Suppressor macrophage treated with lipopolysaccharide for 4 hours (primary cell): Measurements from ENCODE around the gene APC2.
"Not testable (repeated sequence)": the region's sequence is repeated elsewhere in the genome, so short reads cannot be mapped to it uniquely, and the experiment has no call there.

Experiments used
- DNase-seq: peaks from one replicate; pipeline ENCODE4 v3.0.0-alpha.2; 2020

The APC2 gene

DNA sequence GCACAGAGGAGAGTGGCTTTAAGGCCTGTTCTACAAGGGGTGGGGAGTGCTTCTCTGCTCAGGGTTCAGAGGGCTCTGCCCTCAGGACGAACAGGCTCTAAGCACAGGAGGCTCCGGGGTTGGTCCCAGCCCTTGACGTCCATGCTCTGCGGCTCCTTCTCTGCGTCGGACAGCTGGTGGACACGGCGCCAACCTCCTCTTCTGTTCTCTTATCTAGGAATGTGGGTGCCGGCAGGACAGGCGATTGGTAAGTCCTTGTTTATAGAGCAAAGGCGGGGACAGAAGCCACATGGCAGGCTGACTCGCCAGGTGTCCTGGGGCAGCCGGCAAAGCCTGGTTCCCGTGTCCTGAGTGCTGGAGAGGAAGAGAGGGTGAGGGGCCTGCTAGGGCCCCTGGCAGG lies 20.2 kb upstream of the APC2 start:
- no peak for DNase-seq

DNA sequence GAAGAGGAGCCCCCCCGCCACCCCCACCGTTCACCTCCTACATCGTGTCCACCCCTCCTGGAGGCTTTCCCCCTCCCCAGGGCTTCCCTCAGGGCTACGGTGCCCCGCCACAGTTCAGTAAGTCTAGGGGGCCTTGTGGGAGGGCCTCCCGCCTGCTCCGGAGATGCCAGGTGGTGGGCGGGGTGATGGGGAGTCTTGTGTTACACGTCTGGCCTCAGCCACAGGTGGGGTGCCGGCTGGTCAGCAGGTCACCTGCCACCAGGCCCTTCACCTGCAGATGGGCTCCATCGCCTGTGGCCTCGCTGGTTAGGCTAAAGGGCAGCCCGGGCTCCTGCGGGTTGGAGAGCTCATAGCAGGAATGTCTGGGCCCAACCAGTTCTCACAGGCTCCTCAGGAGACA lies 19.7 kb upstream of the APC2 start:
- no peak for DNase-seq

- DNase-seq = no peak
Measured at GRCh38 chr19:1431759-1432506, 18.0 kb upstream of the APC2 start.

DNA sequence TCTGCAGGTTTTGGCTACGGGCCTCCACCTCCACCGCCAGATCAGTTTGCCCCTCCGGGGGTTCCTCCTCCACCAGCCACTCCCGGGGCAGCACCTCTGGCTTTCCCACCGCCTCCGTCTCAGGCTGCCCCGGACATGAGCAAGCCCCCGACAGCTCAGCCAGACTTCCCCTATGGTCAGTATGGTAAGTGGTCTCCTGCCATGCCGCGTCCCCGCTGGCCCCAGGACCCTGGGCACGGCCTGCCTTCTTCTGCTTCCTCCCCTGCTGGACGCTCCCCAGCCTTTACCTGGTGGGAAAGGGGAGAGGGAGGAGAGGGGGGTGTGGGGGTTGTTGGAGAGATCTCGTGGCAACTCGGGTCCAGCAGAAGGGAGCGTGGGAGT lies 17.4 kb upstream of the APC2 start:
- no peak for DNase-seq

GRCh38 chr19:1433119-1434039 lies 16.5 kb upstream of the APC2 start:
- no peak for DNase-seq

- no peak for DNase-seq
Measured at GRCh38 chr19:1434040-1434366, 15.9 kb upstream of the APC2 start.

- DNase-seq = no peak
Measured at GRCh38 chr19:1434577-1435060, 15.3 kb upstream of the APC2 start.

DNA sequence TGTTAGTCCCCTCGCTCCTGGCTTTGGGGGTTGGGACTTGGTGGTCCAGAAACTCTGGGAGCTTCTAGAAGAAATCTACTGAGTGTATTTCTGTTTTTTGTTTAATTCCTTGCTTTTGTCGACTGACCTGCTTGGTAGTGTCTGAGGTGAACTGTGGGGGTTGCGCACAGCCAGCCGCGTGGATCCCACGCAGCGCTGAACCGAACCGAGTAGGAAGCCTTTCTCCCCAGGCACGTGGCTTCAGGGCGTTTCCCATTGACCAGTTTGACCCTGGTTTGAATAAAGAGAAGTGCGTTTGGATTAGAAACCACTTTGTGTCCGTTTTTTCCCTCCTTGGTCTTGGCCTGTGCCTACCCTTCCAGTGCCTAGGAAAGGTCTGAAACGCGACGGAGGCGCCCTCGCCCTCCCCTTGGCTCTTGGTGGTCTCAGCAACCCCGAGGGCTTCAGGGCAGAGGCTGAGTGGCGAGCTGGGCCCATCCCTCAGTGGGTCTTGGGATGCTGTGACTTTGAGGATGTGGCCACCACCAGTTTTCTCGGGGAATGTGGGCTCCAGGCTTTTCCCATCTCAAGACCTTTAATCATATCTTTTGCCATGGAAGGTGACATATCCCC lies 14.4 kb upstream of the APC2 start:
- DNase-seq = no peak

- no peak for DNase-seq
Measured at GRCh38 chr19:1437609-1438008, 12.3 kb upstream of the APC2 start.

DNA sequence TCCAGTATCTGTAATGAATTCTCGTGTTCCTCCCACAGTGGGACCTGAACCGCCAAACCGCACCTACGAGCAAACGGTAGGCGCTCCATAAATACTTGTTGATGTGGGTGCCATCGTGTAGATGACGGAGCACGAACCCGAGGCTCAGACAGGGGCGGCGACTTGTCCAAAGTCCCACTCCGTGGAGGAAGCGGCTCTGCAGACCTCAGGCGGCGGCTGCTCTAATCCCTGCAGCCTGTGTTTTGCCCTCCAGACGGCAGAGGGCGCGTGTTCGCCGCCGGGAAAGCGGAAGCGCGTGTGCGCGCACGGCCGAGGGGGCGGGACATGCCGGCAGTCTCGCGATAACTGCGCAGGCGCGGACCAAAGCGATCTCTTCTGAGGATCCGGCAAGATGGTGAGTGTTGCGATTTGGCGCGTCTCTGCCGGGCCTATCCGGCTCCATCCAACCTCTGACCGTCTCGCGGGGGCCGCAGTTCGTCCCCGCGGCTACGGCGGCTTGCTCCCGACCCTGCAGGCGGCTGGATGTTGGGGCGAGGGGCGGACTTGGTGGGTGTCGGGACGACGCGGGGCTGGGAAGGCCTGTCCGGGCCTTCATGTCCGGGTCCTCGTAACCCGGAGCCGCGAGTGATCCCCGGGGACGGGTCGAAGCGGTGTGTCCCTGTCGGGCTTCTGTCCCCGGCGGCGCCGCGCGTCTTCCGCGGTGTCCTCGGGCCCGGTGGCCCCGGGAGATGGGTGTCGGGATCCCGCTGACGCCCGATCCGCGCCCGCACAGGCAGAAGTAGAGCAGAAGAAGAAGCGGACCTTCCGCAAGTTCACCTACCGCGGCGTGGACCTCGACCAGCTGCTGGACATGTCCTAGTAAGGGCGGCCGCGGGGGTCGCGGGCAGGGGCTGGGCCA lies 11.6 kb upstream of the APC2 start, which contains the start of gene RPS15:
Gene RPS15, plus strand, starts transcription at position 362 of the 898 bp plus-strand sequence. Its CDS starts 30 bp downstream, at position 392.
- peak; percentile 98 for DNase-seq

GRCh38 chr19:1438933-1439354 lies 11.0 kb upstream of the APC2 start:
- no peak for DNase-seq

GRCh38 chr19:1439525-1440417 lies 10.2 kb upstream of the APC2 start:
- not testable (repeated sequence) for DNase-seq

- no peak for DNase-seq
Measured at GRCh38 chr19:1440418-1440801, 9.5 kb upstream of the APC2 start.

GRCh38 chr19:1441022-1441426 lies 8.9 kb upstream of the APC2 start:
- no peak for DNase-seq

DNA sequence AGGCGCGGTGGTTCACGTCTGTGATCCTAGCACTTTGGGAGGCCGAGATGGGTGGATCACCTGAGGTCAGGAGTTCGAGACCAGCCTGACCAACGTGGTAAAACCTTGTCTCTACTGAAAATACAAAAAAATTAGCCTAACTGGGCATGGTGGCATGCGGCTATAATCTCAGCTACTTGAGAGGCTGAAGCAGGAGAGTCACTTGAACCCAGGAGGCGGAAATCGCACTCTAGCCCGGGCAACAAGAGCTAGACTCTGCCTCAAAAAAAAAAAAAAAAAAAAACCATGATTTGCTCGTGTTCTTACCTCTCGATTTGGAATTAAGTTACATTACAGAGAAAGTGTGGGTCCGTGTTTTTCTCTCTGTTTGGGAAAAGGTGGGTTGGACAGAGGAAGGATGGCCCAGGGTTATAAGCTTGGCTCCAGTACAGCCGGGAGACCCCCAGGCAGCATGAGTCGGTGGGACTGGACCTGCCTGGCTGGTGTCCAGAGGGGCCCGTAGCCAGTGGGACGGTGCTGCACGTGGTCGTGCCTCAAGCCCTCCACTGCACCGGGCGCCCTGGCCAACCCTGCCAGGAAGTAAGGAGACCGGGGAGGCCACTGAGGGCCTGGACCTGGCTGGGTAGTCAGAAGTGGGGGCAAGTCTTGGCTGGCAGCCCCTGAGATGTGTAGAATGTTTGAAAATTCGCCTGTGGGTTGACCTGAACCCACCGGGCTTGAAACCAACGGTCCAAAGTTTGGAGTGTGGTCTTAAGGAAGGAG lies 8.1 kb upstream of the APC2 start:
- no peak for DNase-seq

DNA sequence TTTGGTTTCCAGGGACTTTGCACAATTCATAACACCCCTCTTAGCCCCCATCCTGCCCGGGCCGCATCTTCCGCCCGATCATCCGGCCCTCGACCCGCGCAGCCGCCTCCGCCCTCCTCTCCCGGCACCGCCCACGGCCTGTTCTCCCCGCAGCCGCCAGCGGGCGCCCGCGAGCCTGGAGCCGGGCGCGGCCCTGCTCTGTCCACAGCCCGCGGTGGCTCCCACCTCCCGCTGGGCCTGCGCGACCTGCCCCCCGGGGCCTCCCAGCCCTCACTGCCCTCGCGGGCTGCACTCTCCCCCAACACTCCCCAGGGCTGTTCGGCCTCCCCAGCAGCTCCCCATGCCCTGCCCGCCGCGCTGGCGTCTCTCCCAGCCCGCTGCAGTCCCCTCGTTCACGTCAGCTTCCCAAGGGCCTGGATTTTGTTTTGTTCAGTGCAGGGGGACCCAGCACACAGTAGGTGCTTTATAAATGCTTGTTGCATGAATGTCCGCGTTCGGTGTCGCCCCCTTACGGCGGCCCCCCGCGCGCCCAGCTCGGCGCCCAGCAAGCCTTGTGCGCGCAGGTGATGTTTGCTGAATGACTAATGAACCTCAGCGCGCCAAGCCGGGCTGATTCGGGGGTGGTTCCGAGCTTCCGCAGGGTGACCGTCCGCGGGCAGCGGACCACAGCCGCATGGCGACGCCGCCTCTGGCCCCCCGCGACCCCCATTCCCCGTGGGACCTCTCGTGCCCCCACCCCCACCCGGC lies 4.6 kb upstream of the APC2 start:
- peak; percentile 79 for DNase-seq

- no peak for DNase-seq
Measured at GRCh38 chr19:1445932-1446712, 3.8 kb upstream of the APC2 start.

DNA sequence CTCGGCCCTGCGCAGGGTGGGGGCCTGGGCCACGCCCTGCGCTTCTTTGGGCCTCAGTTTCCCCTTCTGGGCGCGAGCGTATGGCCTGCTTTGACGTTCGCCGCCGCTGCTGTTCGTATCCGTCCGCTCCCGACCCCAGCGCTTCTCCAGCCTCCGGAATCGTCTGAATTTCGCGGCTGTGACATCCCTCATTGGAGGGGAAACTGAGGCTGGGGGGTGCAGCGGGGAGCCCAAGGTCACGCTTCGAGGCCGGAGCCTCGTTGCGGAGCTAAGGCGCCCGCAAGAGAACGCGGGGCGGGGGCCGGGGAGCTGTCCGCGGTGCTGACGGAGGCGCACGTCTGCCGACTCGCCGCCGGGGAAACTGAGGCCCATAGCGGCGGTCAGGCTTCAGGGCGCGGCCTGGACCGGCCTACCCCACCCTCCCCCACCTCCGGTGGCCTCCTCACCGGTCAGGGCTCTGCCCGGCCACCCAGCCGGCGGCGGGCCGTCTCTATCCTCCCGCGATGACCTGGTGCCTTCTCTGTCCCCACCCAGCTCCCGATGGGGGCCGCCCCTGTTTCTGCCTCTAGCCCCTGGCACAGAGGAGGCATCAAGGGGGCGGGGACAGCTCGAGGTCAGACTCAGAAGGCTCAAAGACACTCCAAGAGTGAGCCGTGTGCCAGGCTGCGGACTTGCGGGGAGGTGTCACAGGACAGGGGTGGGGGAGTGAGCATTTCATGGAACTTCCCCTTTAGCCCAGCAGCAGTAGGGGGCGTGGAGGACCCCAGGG lies 3.0 kb upstream of the APC2 start:
- DNase-seq = no peak
